Astrocyte (in vitro differentiated cells and primary cell): Measurements from ENCODE around the gene TMIE. TPM values are rescaled to one million over a fixed set of nuclear protein-coding genes. Genes with fewer than 3 reads are reported as not detected.

Experiments
- DNase-seq: peaks from one replicate; pipeline ENCODE4 v3.0.0-alpha.2; 2010; ENCODE audit warnings: low read depth
- FAIRE-seq: peaks from 2 replicates; lab custom pipeline; 2011; peaks lifted over from hg19 to GRCh38; lab: Jason Lieb, UNC
- H2AFZ ChIP-seq: 2 replicates; pipeline ENCODE4 v1.6.0; 2012; ENCODE audit warnings: low read depth, low read length, inconsistent platforms
- H3K27ac ChIP-seq: 2 replicates; pipeline ENCODE4 v1.5.1; 2011; ENCODE audit warnings: low read depth, low read length, inconsistent platforms
- H3K27me3 ChIP-seq: 2 replicates; pipeline ENCODE4 v1.6.0; 2011; ENCODE audit warnings: low read length, inconsistent platforms; ENCODE audit not compliant: insufficient read depth
- H3K36me3 ChIP-seq: 2 replicates; pipeline ENCODE4 v1.5.1; 2011; ENCODE audit warnings: low read length, inconsistent platforms; ENCODE audit not compliant: insufficient read depth
- H3K4me1 ChIP-seq: 2 replicates; pipeline ENCODE4 v1.5.1; 2011; ENCODE audit warnings: low read length, inconsistent platforms; ENCODE audit not compliant: insufficient read depth
- H3K4me2 ChIP-seq: 2 replicates; pipeline ENCODE4 v1.6.0; 2012; ENCODE audit warnings: low read length, inconsistent platforms
- H3K4me3 ChIP-seq: 2 replicates; pipeline ENCODE4 v1.5.1; 2011; ENCODE audit warnings: low read depth, mild to moderate bottlenecking, low read length, inconsistent platforms; ENCODE audit not compliant: insufficient read depth
- H3K79me2 ChIP-seq: 2 replicates; pipeline ENCODE4 v1.6.0; 2012; ENCODE audit warnings: mild to moderate bottlenecking, low read length, inconsistent platforms; ENCODE audit not compliant: insufficient read depth
- H3K9ac ChIP-seq: 2 replicates; pipeline ENCODE4 v1.6.0; 2012; ENCODE audit warnings: mild to moderate bottlenecking, low read length, inconsistent platforms
- H3K9me3 ChIP-seq: 2 replicates; pipeline ENCODE4 v1.5.1; 2012; ENCODE audit warnings: low read depth, mild to moderate bottlenecking, low read length, inconsistent platforms; ENCODE audit not compliant: insufficient read depth
- H4K20me1 ChIP-seq: 2 replicates; pipeline ENCODE4 v1.6.0; 2012; ENCODE audit warnings: low read length, inconsistent platforms; ENCODE audit not compliant: insufficient read depth
- H3K27ac Mint-ChIP-seq: one replicate; pipeline ENCODE4 v1.8.0; 2021; ENCODE audit warnings: mild to moderate bottlenecking, mixed read lengths; ENCODE audit not compliant: unreplicated experiment
- H3K27me3 Mint-ChIP-seq: one replicate; pipeline ENCODE4 v1.8.0; 2021; ENCODE audit warnings: low read depth, mixed read lengths; ENCODE audit not compliant: unreplicated experiment
- H3K36me3 Mint-ChIP-seq: one replicate; pipeline ENCODE4 v1.8.0; 2021; ENCODE audit warnings: low read depth, mixed read lengths; ENCODE audit not compliant: unreplicated experiment
- H3K4me1 Mint-ChIP-seq: one replicate; pipeline ENCODE4 v1.8.0; 2021; ENCODE audit warnings: low read depth, mixed read lengths; ENCODE audit not compliant: unreplicated experiment
- H3K4me3 Mint-ChIP-seq: one replicate; pipeline ENCODE4 v1.8.0; 2021; ENCODE audit warnings: mild to moderate bottlenecking, moderate library complexity, mixed read lengths; ENCODE audit not compliant: unreplicated experiment
- H3K9me3 Mint-ChIP-seq: one replicate; pipeline ENCODE4 v1.8.0; 2021; ENCODE audit warnings: mild to moderate bottlenecking, mixed read lengths; ENCODE audit not compliant: unreplicated experiment
- CTCF ChIP-seq: IDR thresholded peaks from 2 replicates; pipeline ENCODE4 v1.5.1; 2011; ENCODE audit warnings: low read depth, mild to moderate bottlenecking, inconsistent platforms, low read length, moderate library complexity; ENCODE audit not compliant: insufficient read depth
- EZH2 ChIP-seq: IDR thresholded peaks from 2 replicates; pipeline ENCODE4 v1.6.1; 2012; ENCODE audit warnings: mild to moderate bottlenecking, low read length, inconsistent platforms; ENCODE audit not compliant: insufficient read depth
- total RNA-seq: library from RNA; stranded (reverse); gene quantifications from 2 replicates; pipeline ENCODE4 v1.2.1, GENCODE V29; 2021

Gene TMIE
- total RNA-seq, 1 donor from 2014 or later, result 0.34 TPM

GRCh38 chr3:46667061-46667621, 34.1 kb upstream of the TMIE start:
- Mint-ChIP-seq H3K4me3 (no peak overlapping the region), H3K4me1 (peaks cover 14% of the 10 kb centered on the region), H3K9me3 (peaks cover 3% of the 10 kb centered on the region), H3K36me3 (peaks cover 2% of the 10 kb centered on the region), H3K27ac (no peak overlapping the region), H3K27me3 (peaks cover 39% of the 10 kb centered on the region)
- TF ChIP-seq CTCF (no peak), EZH2 (no peak)
- H3K4me3 ChIP-seq, result no peak overlapping the region
- H3K27ac ChIP-seq, result no peak overlapping the region
- no peak overlapping the region for H3K9ac ChIP-seq
- no peaks in the 10 kb centered on the region for H3K27me3 ChIP-seq
- no peak for FAIRE-seq
- no peaks in the 10 kb centered on the region for H4K20me1 ChIP-seq
- DNase-seq, result no peak
- no peak overlapping the region for H2AFZ ChIP-seq
- H3K36me3 ChIP-seq, result no peaks in the 10 kb centered on the region
- no peaks in the 10 kb centered on the region for H3K79me2 ChIP-seq
- H3K4me2 ChIP-seq, result no peak overlapping the region
- peaks cover 10% of the 10 kb centered on the region for H3K4me1 ChIP-seq
- no peaks in the 10 kb centered on the region for H3K9me3 ChIP-seq

GRCh38 chr3:46667657-46668056, 33.5 kb upstream of the TMIE start:
- peaks cover under 1% of the 10 kb centered on the region for H3K9me3 Mint-ChIP-seq
- no peak overlapping the region for H3K27ac ChIP-seq
- no peak for TF ChIP-seq EZH2
- no peak for TF ChIP-seq CTCF
- peaks cover 10% of the 10 kb centered on the region for H3K4me1 Mint-ChIP-seq
- no peaks in the 10 kb centered on the region for H4K20me1 ChIP-seq
- H3K9me3 ChIP-seq, result no peaks in the 10 kb centered on the region
- no peak overlapping the region for H3K9ac ChIP-seq
- peaks cover 9% of the 10 kb centered on the region for H3K4me1 ChIP-seq
- no peaks in the 10 kb centered on the region for H3K36me3 ChIP-seq
- H3K36me3 Mint-ChIP-seq, result peaks cover 2% of the 10 kb centered on the region
- no peaks in the 10 kb centered on the region for H3K79me2 ChIP-seq
- no peak overlapping the region for H3K4me3 ChIP-seq
- H3K27me3 Mint-ChIP-seq, result peaks cover 34% of the 10 kb centered on the region
- no peak overlapping the region for H3K4me3 Mint-ChIP-seq
- H2AFZ ChIP-seq, result no peak overlapping the region
- no peak for DNase-seq
- H3K27me3 ChIP-seq, result no peaks in the 10 kb centered on the region
- FAIRE-seq, result no peak
- no peak overlapping the region for H3K27ac Mint-ChIP-seq
- H3K4me2 ChIP-seq, result no peak overlapping the region

GRCh38 chr3:46668116-46668515, 33.1 kb upstream of the TMIE start:
- H3K9me3 Mint-ChIP-seq, result no peaks in the 10 kb centered on the region
- no peak overlapping the region for H3K9ac ChIP-seq

More at GRCh38 chr3:46668116-46668515, 33.1 kb upstream of the TMIE start:
- Histone ChIP-seq H2AFZ (no peak overlapping the region), H3K36me3 (no peaks in the 10 kb centered on the region), H3K27ac (no peak overlapping the region), H3K79me2 (no peaks in the 10 kb centered on the region), H3K9me3 (no peaks in the 10 kb centered on the region), H4K20me1 (no peaks in the 10 kb centered on the region), H3K4me1 (peaks cover 5% of the 10 kb centered on the region), H3K4me2 (no peak overlapping the region), H3K27me3 (no peaks in the 10 kb centered on the region), H3K4me3 (no peak overlapping the region)
- peaks cover 3% of the 10 kb centered on the region for H3K36me3 Mint-ChIP-seq
- no peak overlapping the region for H3K27ac Mint-ChIP-seq
- peaks cover 7% of the 10 kb centered on the region for H3K4me1 Mint-ChIP-seq
- peaks cover 31% of the 10 kb centered on the region for H3K27me3 Mint-ChIP-seq
- TF ChIP-seq EZH2, result no peak
- no peak for TF ChIP-seq CTCF
- FAIRE-seq, result no peak
- no peak for DNase-seq
- H3K4me3 Mint-ChIP-seq, result no peak overlapping the region
